ENCODE results near the gene SGCG.
A peak's percentile ranks its signal among the peaks of the same experiment; 100 is the strongest.

GRCh38 chr13:23352161-23352560 lies 171.4 kb downstream of the SGCG start:
- TF ChIP-seq RAD21 (IDR thresholded peaks at IDR 0.05; ENCODE audit: low read length) (peak; percentile 20), TAF1 (IDR thresholded peaks at IDR 0.05; ENCODE audit: borderline replicate concordance, low read depth, low read length) (no peak), RFX5 (IDR thresholded peaks at IDR 0.05; ENCODE audit: low read length) (no peak), NRF1 (IDR thresholded peaks at IDR 0.05; ENCODE audit: low read depth, low read length) (no peak)
- TF ChIP-seq, protein P1, sequence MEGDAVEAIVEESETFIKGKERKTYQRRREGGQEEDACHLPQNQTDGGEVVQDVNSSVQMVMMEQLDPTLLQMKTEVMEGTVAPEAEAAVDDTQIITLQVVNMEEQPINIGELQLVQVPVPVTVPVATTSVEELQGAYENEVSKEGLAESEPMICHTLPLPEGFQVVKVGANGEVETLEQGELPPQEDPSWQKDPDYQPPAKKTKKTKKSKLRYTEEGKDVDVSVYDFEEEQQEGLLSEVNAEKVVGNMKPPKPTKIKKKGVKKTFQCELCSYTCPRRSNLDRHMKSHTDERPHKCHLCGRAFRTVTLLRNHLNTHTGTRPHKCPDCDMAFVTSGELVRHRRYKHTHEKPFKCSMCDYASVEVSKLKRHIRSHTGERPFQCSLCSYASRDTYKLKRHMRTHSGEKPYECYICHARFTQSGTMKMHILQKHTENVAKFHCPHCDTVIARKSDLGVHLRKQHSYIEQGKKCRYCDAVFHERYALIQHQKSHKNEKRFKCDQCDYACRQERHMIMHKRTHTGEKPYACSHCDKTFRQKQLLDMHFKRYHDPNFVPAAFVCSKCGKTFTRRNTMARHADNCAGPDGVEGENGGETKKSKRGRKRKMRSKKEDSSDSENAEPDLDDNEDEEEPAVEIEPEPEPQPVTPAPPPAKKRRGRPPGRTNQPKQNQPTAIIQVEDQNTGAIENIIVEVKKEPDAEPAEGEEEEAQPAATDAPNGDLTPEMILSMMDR (IDR thresholded peaks at IDR 0.05): no peak
- TF ChIP-seq, protein P2, sequence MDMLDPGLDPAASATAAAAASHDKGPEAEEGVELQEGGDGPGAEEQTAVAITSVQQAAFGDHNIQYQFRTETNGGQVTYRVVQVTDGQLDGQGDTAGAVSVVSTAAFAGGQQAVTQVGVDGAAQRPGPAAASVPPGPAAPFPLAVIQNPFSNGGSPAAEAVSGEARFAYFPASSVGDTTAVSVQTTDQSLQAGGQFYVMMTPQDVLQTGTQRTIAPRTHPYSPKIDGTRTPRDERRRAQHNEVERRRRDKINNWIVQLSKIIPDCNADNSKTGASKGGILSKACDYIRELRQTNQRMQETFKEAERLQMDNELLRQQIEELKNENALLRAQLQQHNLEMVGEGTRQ (IDR thresholded peaks at IDR 0.05; ENCODE audit: borderline replicate concordance, low read depth, low read length): no peak
